IMR-90 (cell line): ENCODE data around the gene DCLRE1B. TPM values are rescaled to one million over a fixed set of nuclear protein-coding genes. Genes with fewer than 3 reads are reported as not detected.

ENCODE experiments used
- ATAC-seq: fragments of 200-7000 bp; cut with Tn5 transposase; 2 replicates; pipeline ENCODE4 v1.9.1; 2020; ENCODE audit warnings: low read depth, mild to moderate bottlenecking, moderate library complexity
- BruUV-seq: library from RNA; stranded (reverse); fragments of 400-500 nt; replicated peaks from 2 replicates; lab custom pipeline; 2021; lab: Mats Ljungman, UMichigan
- CTCF ChIA-PET: fragments of 300-600 bp; formaldehyde crosslinking; extraction: SDS; loops from one replicate; lab custom pipeline; 2021; ENCODE audit warnings: antibody characterized with exemption; lab: Yijun Ruan, JAX
- POLR2A ChIA-PET: fragments of 300-600 bp; sonication (Branson Sonifier 250); formaldehyde crosslinking; loops from one replicate; lab custom pipeline; 2022; ENCODE audit warnings: antibody characterized with exemption; ENCODE audit not compliant: unreplicated experiment; lab: Charles Lee
- DNase-seq: peaks from one replicate; pipeline ENCODE4 v3.0.0; 2013
- H2AFZ ChIP-seq: replicated peaks from 2 replicates; pipeline ENCODE3; 2013; ENCODE audit warnings: low read length, mild to moderate bottlenecking; ENCODE audit not compliant: poor library complexity
- H2AK5ac ChIP-seq: 2 replicates; pipeline ENCODE4 v1.6.1; 2013; ENCODE audit warnings: low read depth, low read length, inconsistent platforms
- H2AK9ac ChIP-seq: replicated peaks from 2 replicates; pipeline ENCODE3; 2013; ENCODE audit warnings: mild to moderate bottlenecking, low read depth, low read length, moderate library complexity; ENCODE audit not compliant: poor library complexity
- H2BK120ac ChIP-seq: 2 replicates; pipeline ENCODE4 v1.6.1; 2013; ENCODE audit warnings: low read depth, low read length, inconsistent platforms
- H2BK15ac ChIP-seq: 3 replicates; pipeline ENCODE4 v1.6.1; 2013; ENCODE audit warnings: low read depth, low read length, inconsistent platforms
- H2BK20ac ChIP-seq: 2 replicates; pipeline ENCODE4 v1.6.1; 2013; ENCODE audit warnings: low read depth, mild to moderate bottlenecking, inconsistent platforms, low read length, moderate library complexity
- H2BK5ac ChIP-seq: 2 replicates; pipeline ENCODE4 v1.6.1; 2013; ENCODE audit warnings: mild to moderate bottlenecking, low read depth, low read length, inconsistent platforms; ENCODE audit not compliant: poor library complexity, severe bottlenecking
- H3K14ac ChIP-seq: replicated peaks from 2 replicates; pipeline ENCODE4 v1.6.1; 2013; ENCODE audit warnings: low read depth, low read length, inconsistent platforms
- H3K18ac ChIP-seq: 2 replicates; pipeline ENCODE4 v1.6.1; 2013; ENCODE audit warnings: low read depth, low read length, control low read depth
- H3K23ac ChIP-seq: 2 replicates; pipeline ENCODE4 v1.6.1; 2013; ENCODE audit warnings: low read depth, low read length, inconsistent platforms
- H3K27ac ChIP-seq: 2 replicates; pipeline ENCODE4 v1.5.1; 2013; ENCODE audit warnings: mild to moderate bottlenecking, control low read depth, low read length; ENCODE audit not compliant: insufficient read depth
- H3K27me3 ChIP-seq: 2 replicates; pipeline ENCODE4 v1.6.1; 2013; ENCODE audit warnings: low read length; ENCODE audit not compliant: control insufficient read depth, insufficient read depth
- H3K36me3 ChIP-seq: 2 replicates; pipeline ENCODE4 v1.6.1; 2013; ENCODE audit warnings: low read length, mixed read lengths; ENCODE audit not compliant: control insufficient read depth, insufficient read depth
- H3K4ac ChIP-seq: 2 replicates; pipeline ENCODE4 v1.6.1; 2013; ENCODE audit warnings: low read depth, low read length, inconsistent platforms
- H3K4me1 ChIP-seq: 2 replicates; pipeline ENCODE4 v1.6.1; 2013; ENCODE audit warnings: low read length, mixed read lengths; ENCODE audit not compliant: control insufficient read depth, insufficient read depth
- H3K4me2 ChIP-seq: 2 replicates; pipeline ENCODE4 v1.6.1; 2013; ENCODE audit warnings: low read depth, mild to moderate bottlenecking, control low read depth, low read length, moderate library complexity
- H3K4me3 ChIP-seq: 2 replicates; pipeline ENCODE4 v1.5.1; 2013; ENCODE audit warnings: low read depth, mild to moderate bottlenecking, control low read depth, low read length, moderate library complexity; ENCODE audit not compliant: insufficient read depth
- H3K56ac ChIP-seq: 2 replicates; pipeline ENCODE4 v1.6.1; 2013; ENCODE audit warnings: low read length, inconsistent platforms; ENCODE audit not compliant: insufficient read depth; ENCODE audit errors: extremely low read depth
- H3K79me1 ChIP-seq, 2 experiments: 2 replicates each; pipeline ENCODE4 v1.6.1; 2013; ENCODE audit warnings: low read length in 2 of 2, inconsistent platforms in 1 of 2, low read depth in 1 of 2
- H3K9ac ChIP-seq: 2 replicates; pipeline ENCODE4 v1.6.1; 2013; ENCODE audit warnings: low read depth, low read length, control low read depth
- H3K9me1 ChIP-seq: 2 replicates; pipeline ENCODE4 v1.6.1; 2013; ENCODE audit warnings: low read length, inconsistent platforms; ENCODE audit not compliant: insufficient read depth
- H3K9me3 ChIP-seq: 2 replicates; pipeline ENCODE4 v1.6.1; 2013; ENCODE audit warnings: low read length; ENCODE audit not compliant: control insufficient read depth, insufficient read depth
- H4K20me1 ChIP-seq: 2 replicates; pipeline ENCODE4 v1.6.1; 2013; ENCODE audit warnings: low read length, inconsistent platforms; ENCODE audit not compliant: insufficient read depth
- H4K5ac ChIP-seq: 2 replicates; pipeline ENCODE4 v1.6.1; 2013; ENCODE audit warnings: mild to moderate bottlenecking, low read depth, low read length, control low read depth
- H4K8ac ChIP-seq, 2 experiments: 2 replicates each; pipeline ENCODE4 v1.6.1; 2013; ENCODE audit warnings: low read depth in 2 of 2, low read length in 2 of 2, control low read depth in 1 of 2, inconsistent platforms in 1 of 2
- H4K91ac ChIP-seq: 2 replicates; pipeline ENCODE4 v1.6.1; 2013; ENCODE audit warnings: low read depth, low read length, inconsistent platforms; ENCODE audit not compliant: insufficient read depth
- BHLHE40 ChIP-seq: fragments of 150-350 bp; IDR thresholded peaks from 2 replicates; pipeline ENCODE4 v1.6.1; 2016; ENCODE audit warnings: mild to moderate bottlenecking, low read depth, low read length
- MXI1 ChIP-seq: IDR thresholded peaks from 2 replicates; pipeline ENCODE4 v1.6.1; 2012; ENCODE audit warnings: low read depth, mild to moderate bottlenecking, low read length, moderate library complexity, borderline replicate concordance
- WGBS, 2 experiments: methylation state at CpG; one replicate each; pipeline versions ENCODE4 v1.1.5 to v1.1.7; 2013; ENCODE audit warnings: missing lambda C conversion rate in 2 of 2; ENCODE audit not compliant: insufficient read length in 1 of 2; ENCODE audit errors: extremely low coverage in 2 of 2; 5-methylcytosine and 5-hydroxymethylcytosine counted together
- dilution Hi-C: fragments of 300-500 bp; cut with HindIII; formaldehyde crosslinking; loops from one replicate; pipeline ENCODE4 v1.14.3; 2018; ENCODE audit warnings: low sequenced_read_pairs; ENCODE audit not compliant: unreplicated experiment
- in situ Hi-C: fragments of 300-500 bp; cut with MboI; formaldehyde crosslinking; loops from 3 replicates; pipeline ENCODE4 v1.14.3; 2019; ENCODE audit warnings: low sequenced_read_pairs, inconsistent platforms, mixed read lengths
- intact Hi-C: fragments of 100-400 bp; cut with micrococcal nuclease; formaldehyde crosslinking; loops from 2 replicates; pipeline ENCODE4 v1.10.0; 2022
- polyA plus RNA-seq, 3 experiments: library from polyadenylated mRNA; depleted of rRNA; stranded (reverse); fragments of >200 nt; gene quantifications; 2 replicates each; pipeline ENCODE4 v1.2.3, GENCODE V29; 2012; ENCODE audit warnings: low replicate concordance in 1 of 3
- total RNA-seq: library from RNA; depleted of rRNA; stranded (reverse); fragments of >200 nt; gene quantifications from 2 replicates; pipeline ENCODE4 v1.2.3, GENCODE V29; 2012

DCLRE1B gene
- total and polyA plus RNA-seq, 2 of the 4 experiments (the other 2 are of a cell fraction): 4.9 to 6.1 TPM

DNA sequence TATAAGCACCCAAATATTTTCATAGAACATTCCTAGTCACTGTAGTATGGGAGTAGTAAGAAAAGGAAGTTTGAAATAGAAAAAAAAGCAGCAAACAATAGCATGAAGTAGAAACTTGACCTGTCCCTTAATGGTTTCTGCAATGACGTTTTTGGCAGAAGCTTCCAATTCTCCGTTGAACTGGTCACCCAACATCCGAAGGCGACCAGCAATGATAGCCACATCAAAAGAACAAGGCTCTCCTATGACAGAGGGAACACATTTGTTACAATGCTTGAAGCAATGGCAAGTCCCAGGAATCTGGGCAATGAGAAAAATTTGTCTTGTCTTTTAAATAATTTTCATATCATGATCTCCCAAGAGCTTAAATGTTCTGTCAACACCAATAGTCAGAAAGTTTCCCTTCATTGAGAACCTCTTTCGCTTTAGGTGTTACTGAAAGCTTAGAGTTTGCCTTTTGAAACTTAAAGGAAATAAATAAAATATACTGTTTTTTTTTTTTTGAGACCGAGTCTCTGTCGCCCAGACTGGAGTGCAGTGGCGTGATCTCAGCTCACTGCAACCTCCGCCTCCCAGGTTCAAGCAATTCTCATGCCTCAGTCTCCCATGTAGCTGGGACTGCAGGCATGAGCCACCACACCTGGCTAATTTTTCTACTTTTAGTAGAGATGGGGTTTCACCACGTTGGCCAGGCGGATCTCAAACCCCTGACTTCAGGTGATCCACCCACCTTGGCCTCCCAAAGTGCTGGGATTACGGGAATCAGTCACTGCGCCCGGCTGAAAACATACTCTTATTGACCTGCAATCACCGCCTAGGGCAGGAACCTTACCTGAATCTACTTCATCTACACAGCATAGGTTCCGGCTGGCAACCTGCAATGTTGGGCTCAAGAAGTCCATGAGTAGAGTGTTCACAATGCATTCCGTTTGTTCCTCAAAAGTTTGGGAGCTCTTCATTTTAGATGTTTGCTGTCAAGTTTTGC, 18.4 kb upstream of the DCLRE1B start:
- WGBS, 2 experiments: 95% methylated on average over 7 of the region's 17 CpGs; no CpG with 5 or more reads in 1 of the 2 experiments
- TF ChIP-seq BHLHE40: no peak
- no peak for TF ChIP-seq MXI1
- Histone ChIP-seq H3K9me1 (no peaks in the 10 kb centered on the region; the same call in 1 of the 2 replicates), H3K9ac (no peak overlapping the region), H2AK5ac (no peak overlapping the region), H2BK120ac (no peak overlapping the region), H3K4ac (no peak overlapping the region), H3K4me3 (no peak overlapping the region), H4K91ac (no peak overlapping the region), H2BK20ac (no peak overlapping the region), H2AK9ac (no peak overlapping the region), H2BK15ac (no peak overlapping the region), H3K79me1 (no peaks in the 10 kb centered on the region), H2BK5ac (no peak overlapping the region), H4K8ac (no peak overlapping the region), H3K23ac (no peak overlapping the region), H3K36me3 (no peaks in the 10 kb centered on the region), H3K9me3 (no peaks in the 10 kb centered on the region), H3K27me3 (no peaks in the 10 kb centered on the region), H3K4me2 (no peak overlapping the region), H3K4me1 (no peaks in the 10 kb centered on the region), H2AFZ (no peak overlapping the region), H4K20me1 (no peaks in the 10 kb centered on the region), H3K56ac (no peak overlapping the region), H3K27ac (no peak overlapping the region), H3K14ac (no peak overlapping the region), H3K18ac (no peak overlapping the region), H4K5ac (no peak overlapping the region)
- in situ Hi-C loops: no loop called here
- dilution Hi-C loops: no loop called here
- DNase-seq (no peak), ATAC-seq (no peak)
- POLR2A ChIA-PET: interaction anchor here (0.6 kb wide), 2 partner anchors 9 to 42 kb away, joined by 3 to 5 read pairs; no protein-coding TSS in a partner anchor
- intact Hi-C loops: no loop called here
- BruUV-seq: no TSS peak
- CTCF ChIA-PET: no interaction called here
